H1 (cell line): ENCODE results near the gene SMOC2. TPM values are rescaled to one million over a fixed set of nuclear protein-coding genes. Genes with fewer than 3 reads are reported as not detected.

ENCODE experiments used
- CTCF ChIA-PET: fragments of 300-600 bp; sonication (Branson Sonifier 250); formaldehyde crosslinking; loops from one replicate; lab custom pipeline; 2021; ENCODE audit not compliant: partially characterized antibody; lab: Charles Lee
- POLR2A ChIA-PET: fragments of 300-600 bp; sonication (Branson Sonifier 250); formaldehyde crosslinking; loops from one replicate; lab custom pipeline; 2021; ENCODE audit warnings: inconsistent platforms; ENCODE audit not compliant: partially characterized antibody; lab: Charles Lee
- DNase-seq, 2 experiments: peaks; one replicate each; pipeline versions ENCODE4 v3.0.0 to v3.0.0-alpha.2; 2010 to 2022; ENCODE audit warnings: low spot score in 2 of 2, low read depth in 1 of 2, mixed read lengths in 1 of 2
- FAIRE-seq: peaks from 2 replicates; lab custom pipeline; 2011; peaks lifted over from hg19 to GRCh38; lab: Jason Lieb, UNC
- H2AFZ ChIP-seq: 2 replicates; pipeline ENCODE4 v1.8.1; 2012; ENCODE audit warnings: low read length, inconsistent platforms
- H2AK5ac ChIP-seq: 2 replicates; pipeline ENCODE4 v1.6.1; 2013; ENCODE audit warnings: low read depth, low read length
- H2BK120ac ChIP-seq: replicated peaks from 2 replicates; pipeline ENCODE3; 2013; ENCODE audit warnings: low read depth, low read length, inconsistent platforms
- H2BK12ac ChIP-seq: 2 replicates; pipeline ENCODE4 v1.6.1; 2013; ENCODE audit warnings: low read depth, low read length
- H2BK15ac ChIP-seq: 2 replicates; pipeline ENCODE4 v1.6.1; 2013; ENCODE audit warnings: low read length
- H2BK20ac ChIP-seq: 2 replicates; pipeline ENCODE4 v1.6.1; 2013; ENCODE audit warnings: low read length
- H2BK5ac ChIP-seq: 2 replicates; pipeline ENCODE4 v1.6.1; 2013; ENCODE audit warnings: low read depth, low read length
- H3K14ac ChIP-seq: 2 replicates; pipeline ENCODE4 v1.6.1; 2013; ENCODE audit warnings: inconsistent platforms; ENCODE audit not compliant: insufficient read length
- H3K18ac ChIP-seq: 2 replicates; pipeline ENCODE4 v1.6.1; 2013; ENCODE audit warnings: low read length; ENCODE audit errors: extremely low read depth
- H3K23ac ChIP-seq: 2 replicates; pipeline ENCODE4 v1.6.1; 2013; ENCODE audit warnings: inconsistent platforms; ENCODE audit not compliant: insufficient read length
- H3K23me2 ChIP-seq: 2 replicates; pipeline ENCODE4 v1.6.1; 2013; ENCODE audit warnings: low read depth, low read length
- H3K27ac ChIP-seq: 2 replicates; pipeline ENCODE4 v1.6.1; 2011; ENCODE audit warnings: low read depth, low read length, inconsistent platforms
- H3K27me3 ChIP-seq, 4 experiments: replicated peaks in 1 of 4; 1 replicate in 1 of 4; 2 replicates in 3 of 4; pipeline versions ENCODE4 v1.6.1 to v1.8.1; 2011 to 2013; ENCODE audit warnings: low read length in 3 of 4, mild to moderate bottlenecking in 3 of 4, inconsistent platforms in 2 of 4, mixed read lengths in 2 of 4, moderate library complexity in 1 of 4; ENCODE audit not compliant: control insufficient read depth in 3 of 4, insufficient read depth in 3 of 4; ENCODE audit errors: extremely low read depth in 1 of 4
- H3K36me3 ChIP-seq, 4 experiments: 2 replicates each; pipeline versions ENCODE4 v1.6.1 to v1.8.1; 2011 to 2013; ENCODE audit warnings: mild to moderate bottlenecking in 4 of 4, low read length in 3 of 4, moderate library complexity in 2 of 4, control low read depth in 1 of 4, inconsistent platforms in 1 of 4; ENCODE audit not compliant: insufficient read depth in 4 of 4, control insufficient read depth in 2 of 4
- H3K4ac ChIP-seq: replicated peaks from 2 replicates; pipeline ENCODE3; 2013; ENCODE audit warnings: low read length, low read depth, mixed read lengths, inconsistent platforms; ENCODE audit not compliant: insufficient read length
- H3K4me1 ChIP-seq, 4 experiments: replicated peaks in 1 of 4; 1 replicate in 1 of 4; 2 replicates in 3 of 4; pipeline versions ENCODE4 v1.6.1 to v1.8.1; 2011 to 2013; ENCODE audit warnings: low read length in 3 of 4, inconsistent platforms in 2 of 4, mixed read lengths in 1 of 4; ENCODE audit not compliant: insufficient read depth in 4 of 4, control insufficient read depth in 3 of 4
- H3K4me2 ChIP-seq, 2 experiments: 2 replicates each; pipeline versions ENCODE4 v1.6.1 to v1.8.1; 2011 to 2013; ENCODE audit warnings: low read depth in 2 of 2, low read length in 2 of 2, control low read depth in 1 of 2, inconsistent platforms in 1 of 2, mild to moderate bottlenecking in 1 of 2; ENCODE audit not compliant: insufficient read depth in 1 of 2
- H3K4me3 ChIP-seq, 4 experiments: fragments of 200-600, 300-600 bp in 1 of 4; sonication (generic), shearing (Covaris generic), sonication (Bioruptor Twin) in 1 of 4; 2 replicates each; pipeline versions ENCODE4 v1.5.1 to v1.8.1; 2011 to 2016; ENCODE audit warnings: low read length in 4 of 4, low read depth in 3 of 4, control low read depth in 2 of 4, inconsistent platforms in 2 of 4, mild to moderate bottlenecking in 2 of 4, mixed read lengths in 1 of 4, moderate library complexity in 1 of 4; ENCODE audit not compliant: insufficient read depth in 2 of 4; ENCODE audit errors: extremely low read depth in 1 of 4
- H3K56ac ChIP-seq: replicated peaks from 2 replicates; pipeline ENCODE3; 2013; ENCODE audit warnings: low read depth, mild to moderate bottlenecking, mixed read lengths, low read length, inconsistent platforms; ENCODE audit not compliant: insufficient read length
- H3K79me1 ChIP-seq: 2 replicates; pipeline ENCODE4 v1.6.1; 2013; ENCODE audit warnings: low read depth, low read length, control low read depth
- H3K79me2 ChIP-seq, 2 experiments: 2 replicates each; pipeline versions ENCODE4 v1.6.1 to v1.8.1; 2012 to 2013; ENCODE audit warnings: low read length in 2 of 2, mild to moderate bottlenecking in 2 of 2, inconsistent platforms in 1 of 2; ENCODE audit not compliant: insufficient read depth in 2 of 2, control insufficient read depth in 1 of 2
- H3K9ac ChIP-seq, 4 experiments: replicated peaks in 1 of 4; 1 replicate in 1 of 4; 2 replicates in 3 of 4; pipeline versions ENCODE4 v1.6.1 to v1.8.1; 2011 to 2013; ENCODE audit warnings: low read depth in 3 of 4, low read length in 3 of 4, control low read depth in 2 of 4, mild to moderate bottlenecking in 2 of 4, moderate library complexity in 2 of 4, inconsistent platforms in 1 of 4; ENCODE audit errors: extremely low read depth in 1 of 4
- H3K9me3 ChIP-seq, 2 experiments: 2 replicates each; pipeline versions ENCODE4 v1.6.1 to v1.8.1; 2012 to 2013; ENCODE audit warnings: mild to moderate bottlenecking in 2 of 2, moderate library complexity in 2 of 2, control low read depth in 1 of 2, inconsistent platforms in 1 of 2, low read depth in 1 of 2, low read length in 1 of 2, mixed read lengths in 1 of 2; ENCODE audit not compliant: insufficient read depth in 2 of 2
- H4K20me1 ChIP-seq, 2 experiments: replicated peaks in 1 of 2; 2 replicates each; pipeline versions ENCODE3 to v1.8.1; 2011 to 2013; ENCODE audit warnings: inconsistent platforms in 2 of 2, low read length in 2 of 2, mild to moderate bottlenecking in 1 of 2; ENCODE audit not compliant: insufficient read depth in 2 of 2, control insufficient read depth in 1 of 2
- H4K5ac ChIP-seq: 2 replicates; pipeline ENCODE4 v1.6.1; 2013; ENCODE audit warnings: low read length, low read depth, mixed read lengths, inconsistent platforms; ENCODE audit not compliant: insufficient read length
- H4K8ac ChIP-seq: 2 replicates; pipeline ENCODE4 v1.8.0; 2013; ENCODE audit warnings: mild to moderate bottlenecking, moderate library complexity, low read length, inconsistent platforms; ENCODE audit not compliant: insufficient read depth; ENCODE audit errors: extremely low read depth
- H4K91ac ChIP-seq: replicated peaks from 2 replicates; pipeline ENCODE3; 2013; ENCODE audit warnings: low read length, mixed read lengths, inconsistent platforms; ENCODE audit not compliant: insufficient read length
- BCL11A ChIP-seq, 2 experiments: IDR thresholded peaks; one replicate each; pipeline ENCODE4 v1.6.1; 2011; ENCODE audit warnings: low read depth in 2 of 2, low read length in 2 of 2, mild to moderate bottlenecking in 2 of 2
- CHD2 ChIP-seq: IDR thresholded peaks from 2 replicates; pipeline ENCODE4 v1.6.1; 2012; ENCODE audit warnings: low read length, improper control_type of control experiment
- E2F6 ChIP-seq: IDR thresholded peaks from 2 replicates; pipeline ENCODE4 v1.6.1; 2012; ENCODE audit warnings: inconsistent platforms
- GTF2F1 ChIP-seq: IDR thresholded peaks from 2 replicates; pipeline ENCODE4 v1.6.1; 2012; ENCODE audit warnings: low read depth, low read length, improper control_type of control experiment, borderline replicate concordance
- HDAC2 ChIP-seq, 2 experiments: fragments of 300-600 bp in 1 of 2; sonication (generic) in 1 of 2; IDR thresholded peaks; 2 replicates each; pipeline ENCODE4 v1.6.1; 2011 to 2012; ENCODE audit warnings: low read depth in 2 of 2, low read length in 2 of 2, mild to moderate bottlenecking in 2 of 2, moderate library complexity in 2 of 2, borderline replicate concordance in 1 of 2, inconsistent platforms in 1 of 2
- KDM1A ChIP-seq: fragments of 200-600, 300-600 bp; sonication (generic); IDR thresholded peaks from 2 replicates; pipeline ENCODE4 v1.7.1; 2016; ENCODE audit warnings: mild to moderate bottlenecking, low read length, borderline replicate concordance
- SIRT6 ChIP-seq: IDR thresholded peaks from one replicate; pipeline ENCODE4 v1.7.1; 2012; ENCODE audit warnings: low read length, inconsistent platforms
- SIX5 ChIP-seq: IDR thresholded peaks from 2 replicates; pipeline ENCODE4 v1.6.1; 2011; ENCODE audit warnings: mild to moderate bottlenecking, low read depth, low read length
- USF2 ChIP-seq: IDR thresholded peaks from 2 replicates; pipeline ENCODE4 v1.6.1; 2011; ENCODE audit warnings: low read length, improper control_type of control experiment
- WGBS, 2 experiments: shearing (Covaris generic) in 1 of 2; methylation state at CpG; one replicate each; pipeline versions ENCODE4 v1.1.6 to v1.1.7; 2013 to 2015; ENCODE audit warnings: low lambda C conversion rate in 2 of 2, mixed read lengths in 2 of 2, inconsistent platforms in 1 of 2, low coverage in 1 of 2, missing lambda C conversion rate in 1 of 2; ENCODE audit not compliant: insufficient replicate concordance in 2 of 2, insufficient coverage in 1 of 2, insufficient read length in 1 of 2; ENCODE audit errors: extremely low coverage in 1 of 2, missing lambda C conversion rate in 1 of 2; 5-methylcytosine and 5-hydroxymethylcytosine counted together
- polyA plus RNA-seq, 7 experiments: library from polyadenylated mRNA; depleted of rRNA in 3 of 7; stranded (reverse) in 5 of 7; unstranded in 2 of 7; fragments of >200 nt in 5 of 7; fragments of 200-250 nt in 2 of 7; gene quantifications; 1 replicate in 5 of 7; 2 replicates in 1 of 7; 4 replicates in 1 of 7; pipeline versions ENCODE4 v1.2.1 to v1.2.3, GENCODE V29; 2011 to 2013; ENCODE audit warnings: missing spikeins in 2 of 7, mixed read lengths in 2 of 7
- total RNA-seq: library from RNA; stranded (reverse); fragmentation: NEBNext Ultra II Directional; extraction: Animal tissue kit (Norgen Biotek cat#: 25700); gene quantifications from 2 replicates; pipeline ENCODE4 v1.2.1, GENCODE V29; 2021

SMOC2 gene
- total and polyA plus RNA-seq, 2 of the 8 experiments (the other 6 are each of a cell fraction or from before 2014, with no cell fraction given): 7.7 to 8.5 TPM

GRCh38 chr6:168417679-168418557 lies 23.1 kb upstream of the SMOC2 start:
- Histone ChIP-seq H3K23ac (no peak overlapping the region), H3K4me3 (no peak overlapping the region), H3K4me2 (no peak overlapping the region), H3K56ac (no peak overlapping the region), H4K8ac (no peak overlapping the region), H2AK5ac (no peak overlapping the region), H3K79me2 (no peaks in the 10 kb centered on the region), H3K4me1 (peaks cover 0 to 6% (median 1%) of the 10 kb centered on the region in 4 experiments; a peak in 4 of 7 replicates), H4K5ac (no peak overlapping the region), H2BK12ac (0 out of 2 replicates have a peak overlapping the region, but pooled peaks have one; percentile 39), H4K91ac (no peak overlapping the region), H3K79me1 (no peaks in the 10 kb centered on the region), H3K27ac (no peak overlapping the region), H3K9ac (no peak overlapping the region), H2BK15ac (peak overlapping the region; percentile 72; the same call in 1 of the 2 replicates), H3K4ac (no peak overlapping the region), H3K18ac (no peak overlapping the region; the same call in 1 of the 2 replicates), H2AFZ (no peak overlapping the region), H3K27me3 (no peaks in the 10 kb centered on the region; a peak in 1 of 7 replicates), H3K14ac (no peak overlapping the region), H3K23me2 (no peaks in the 10 kb centered on the region), H3K36me3 (no peaks in the 10 kb centered on the region), H2BK120ac (no peak overlapping the region), H2BK20ac (no peak overlapping the region), H2BK5ac (0 out of 2 replicates have a peak overlapping the region, but pooled peaks have one; percentile 44), H3K9me3 (no peaks in the 10 kb centered on the region), H4K20me1 (no peaks in the 10 kb centered on the region)
- FAIRE-seq: no peak
- ChIA-PET CTCF (interaction anchor here (0.6 to 2.5 kb wide), 7 partner anchors 10 to 1465 kb away, joined by 3 to 10 read pairs (median 4); no protein-coding TSS in a partner anchor), POLR2A (interaction anchor here (0.8 kb wide), 1 partner anchor 9 kb away, joined by 3 read pairs; no protein-coding TSS in a partner anchor)
- DNase-seq: peak in 1 of 2 experiments; percentile 45
- 84% methylated on average over 18 of the region's 19 CpGs; no CpG with 5 or more reads in 1 of the 2 experiments for WGBS, 2 experiments
- TF ChIP-seq BCL11A (IDR thresholded peaks at IDR 0.05; ENCODE audit: low read depth in 2 of 2, low read length in 2 of 2) (no peak), GTF2F1 (no peak), HDAC2 (IDR thresholded peaks at IDR 0.05; ENCODE audit: borderline replicate concordance in 1 of 2, low read depth in 2 of 2, low read length in 2 of 2) (no peak), SIRT6 (no peak), USF2 (no peak), E2F6 (no peak), CHD2 (no peak), SIX5 (no peak), KDM1A (no peak)
